Endothelial cell of umbilical vein (primary cell): Measurements from ENCODE around the gene SFI1. TPM values are rescaled to one million over a fixed set of nuclear protein-coding genes. Genes with fewer than 3 reads are reported as not detected.

Source experiments
- BruUV-seq: library from RNA; stranded (reverse); fragments of 400-500 nt; replicated peaks from 2 replicates; lab custom pipeline; 2021; lab: Mats Ljungman, UMichigan
- CTCF ChIA-PET: fragments of 300-600, 350-600 bp; sonication (Branson Sonifier 250); formaldehyde crosslinking; loops from one replicate; lab custom pipeline; 2021; ENCODE audit warnings: antibody characterized with exemption, inconsistent platforms; lab: Charles Lee
- POLR2A ChIA-PET: fragments of 300-600, 350-600 bp; sonication (Branson Sonifier 250); formaldehyde crosslinking; loops from one replicate; lab custom pipeline; 2021; ENCODE audit warnings: antibody characterized with exemption, inconsistent platforms; lab: Charles Lee
- DNase-seq: peaks from one replicate; pipeline ENCODE4 v3.0.0-alpha.2; 2011; ENCODE audit warnings: low read depth, low spot score
- FAIRE-seq: peaks from 2 replicates; lab custom pipeline; 2011; peaks lifted over from hg19 to GRCh38; lab: Jason Lieb, UNC
- H2AFZ ChIP-seq: 2 replicates; pipeline ENCODE4 v1.6.0; 2012; ENCODE audit warnings: low read depth, low read length, control low read depth, inconsistent platforms
- H3K27ac ChIP-seq: 2 replicates; pipeline ENCODE4 v1.5.1; 2011; ENCODE audit warnings: low read depth, mild to moderate bottlenecking, control low read depth, low read length, moderate library complexity; ENCODE audit not compliant: insufficient read depth
- H3K27me3 ChIP-seq, 2 experiments: 2 replicates each; pipeline versions ENCODE4 v1.6.0 to v1.6.1; 2011; ENCODE audit warnings: low read length in 2 of 2, mixed read lengths in 1 of 2; ENCODE audit not compliant: control insufficient read depth in 2 of 2, insufficient read depth in 2 of 2
- H3K36me3 ChIP-seq, 2 experiments: 2 replicates in 1 of 2; 3 replicates in 1 of 2; pipeline ENCODE4 v1.5.1; 2011; ENCODE audit warnings: low read length in 2 of 2, mild to moderate bottlenecking in 1 of 2, moderate library complexity in 1 of 2; ENCODE audit not compliant: control insufficient read depth in 2 of 2, insufficient read depth in 2 of 2; ENCODE audit errors: extremely low read depth in 1 of 2
- H3K4me1 ChIP-seq: 3 replicates; pipeline ENCODE4 v1.5.1; 2011; ENCODE audit warnings: mild to moderate bottlenecking, low read length; ENCODE audit not compliant: control insufficient read depth, insufficient read depth; ENCODE audit errors: extremely low read depth
- H3K4me2 ChIP-seq: 2 replicates; pipeline ENCODE4 v1.6.1; 2011; ENCODE audit warnings: low read length, control low read depth, mixed read lengths; ENCODE audit not compliant: insufficient read depth
- H3K4me3 ChIP-seq, 3 experiments: fragments of 200-600 bp in 1 of 3; sonication (generic), shearing (Covaris generic) in 1 of 3; replicated peaks in 1 of 3; 2 replicates each; pipeline ENCODE4 v1.5.1; 2011 to 2016; ENCODE audit warnings: control low read depth in 3 of 3, low read length in 3 of 3, mild to moderate bottlenecking in 2 of 3, inconsistent platforms in 1 of 3, low read depth in 1 of 3, moderate library complexity in 1 of 3; ENCODE audit not compliant: insufficient read depth in 1 of 3
- H3K79me2 ChIP-seq: 2 replicates; pipeline ENCODE4 v1.6.0; 2012; ENCODE audit warnings: low read length, inconsistent platforms; ENCODE audit not compliant: control insufficient read depth, insufficient read depth
- H3K9ac ChIP-seq: replicated peaks from 2 replicates; pipeline ENCODE3; 2011; ENCODE audit warnings: low read length, control low read depth; ENCODE audit not compliant: insufficient read depth; ENCODE audit errors: extremely low read depth
- H3K9me1 ChIP-seq: replicated peaks from 3 replicates; pipeline ENCODE4 v1.6.0; 2011; ENCODE audit warnings: mild to moderate bottlenecking, low read length; ENCODE audit not compliant: control insufficient read depth, insufficient read depth; ENCODE audit errors: extremely low read depth
- H3K9me3 ChIP-seq: replicated peaks from 2 replicates; pipeline ENCODE4 v1.5.1; 2012; ENCODE audit warnings: low read length, inconsistent platforms; ENCODE audit not compliant: control insufficient read depth, insufficient read depth
- H4K20me1 ChIP-seq: replicated peaks from 2 replicates; pipeline ENCODE3; 2011; ENCODE audit warnings: mild to moderate bottlenecking, low read length; ENCODE audit not compliant: control insufficient read depth, insufficient read depth; ENCODE audit errors: extremely low read depth
- CTCF ChIP-seq, 2 donors: IDR thresholded peaks; 1 replicate in 1 of 2; 2 replicates in 1 of 2; pipeline ENCODE4 v1.5.1; 2011; ENCODE audit warnings: low read length in 2 of 2, mild to moderate bottlenecking in 2 of 2, moderate library complexity in 2 of 2, control low read depth in 1 of 2, inconsistent platforms in 1 of 2, low read depth in 1 of 2; ENCODE audit not compliant: insufficient read depth in 1 of 2; ENCODE audit errors: extremely low read depth in 1 of 2
- EZH2 ChIP-seq: IDR thresholded peaks from 2 replicates; pipeline ENCODE4 v1.6.1; 2012; ENCODE audit warnings: borderline replicate concordance, low read depth, mild to moderate bottlenecking, moderate library complexity, low read length, inconsistent platforms; ENCODE audit not compliant: severe bottlenecking
- FOS ChIP-seq: IDR thresholded peaks from 2 replicates; pipeline ENCODE4 v1.6.1; 2011; ENCODE audit warnings: mild to moderate bottlenecking, low read length, moderate library complexity, borderline replicate concordance; ENCODE audit not compliant: insufficient read depth
- GATA2 ChIP-seq: IDR thresholded peaks from 2 replicates; pipeline ENCODE4 v1.7.0; 2011; ENCODE audit warnings: low read depth, mild to moderate bottlenecking, moderate library complexity, mixed read lengths, low read length; ENCODE audit not compliant: insufficient read length, insufficient read depth
- JUN ChIP-seq: IDR thresholded peaks from 2 replicates; pipeline ENCODE4 v1.6.1; 2011; ENCODE audit warnings: borderline replicate concordance, low read depth; ENCODE audit not compliant: insufficient read length, insufficient read depth
- MAX ChIP-seq: IDR thresholded peaks from 2 replicates; pipeline ENCODE4 v1.6.1; 2011; ENCODE audit not compliant: insufficient read depth, insufficient read length
- MYC ChIP-seq: IDR thresholded peaks from one replicate; pipeline ENCODE4 v1.6.1; 2011; ENCODE audit warnings: mild to moderate bottlenecking, low read depth, low read length
- POLR2A ChIP-seq: IDR thresholded peaks from 2 replicates; pipeline ENCODE4 v1.6.1; 2012; ENCODE audit warnings: low read depth, mild to moderate bottlenecking, control low read depth, low read length
- POLR2AphosphoS5 ChIP-seq: IDR thresholded peaks from 2 replicates; pipeline ENCODE4 v1.6.1; 2012; ENCODE audit warnings: low read depth, mild to moderate bottlenecking, control low read depth, low read length, moderate library complexity; ENCODE audit not compliant: insufficient read depth
- dilution Hi-C: fragments of 300-500 bp; cut with MboI; formaldehyde crosslinking; loops from one replicate; pipeline ENCODE4 v1.15.0; 2019; ENCODE audit warnings: low sequenced_read_pairs; ENCODE audit not compliant: extremely low pct_ligation_motif_present
- intact Hi-C: fragments of 100-400 bp; cut with micrococcal nuclease; formaldehyde crosslinking; loops from one replicate; pipeline ENCODE4 v1.10.0; 2022
- polyA plus RNA-seq, 4 experiments: library from polyadenylated mRNA; depleted of rRNA in 3 of 4; stranded (reverse) in 3 of 4; unstranded in 1 of 4; fragments of >200 nt; gene quantifications; 2 replicates each; pipeline versions ENCODE4 v1.2.1 to v1.2.3, GENCODE V29; 2011 to 2012; ENCODE audit warnings: missing spikeins in 1 of 4
- total RNA-seq: library from RNA; stranded (reverse); gene quantifications from 2 replicates; pipeline ENCODE4 v1.2.3, GENCODE V29; 2021

SFI1 gene
- total and polyA plus RNA-seq, 2 donors (not counting 3 experiments of a cell fraction or from before 2014, with no cell fraction given), result 12.5 to 46.4 TPM

- DNase-seq, result no peak
- peaks cover 0 to 2% of the 10 kb centered on the region in 2 experiments for H3K36me3 ChIP-seq
- dilution Hi-C loops, result no loop called here
These were observed 156.8 kb downstream of the SFI1 start for GRCh38 chr22:31652911-31653684.

More at GRCh38 chr22:31652911-31653684, 156.8 kb downstream of the SFI1 start:
- peaks cover 2% of the 10 kb centered on the region for H3K4me1 ChIP-seq
- POLR2A ChIA-PET, result interaction anchor here (0.5 kb wide), 1 partner anchor 30 kb away, joined by 3 read pairs; no protein-coding TSS in a partner anchor
- no peaks in the 10 kb centered on the region for H3K27me3 ChIP-seq
- no peak overlapping the region for H3K27ac ChIP-seq
- TF ChIP-seq MYC (no peak), CTCF (IDR thresholded peaks at IDR 0.05; ENCODE audit: extremely low read depth in 1 of 2, insufficient read depth in 1 of 2, low read depth in 1 of 2, low read length in 2 of 2) (no peak), GATA2 (no peak), POLR2A (no peak), FOS (no peak), POLR2AphosphoS5 (no peak), JUN (no peak), MAX (no peak), EZH2 (no peak)
- H3K79me2 ChIP-seq, result peaks cover 56% of the 10 kb centered on the region
- no peak overlapping the region for H3K4me2 ChIP-seq
- BruUV-seq, result no TSS peak
- FAIRE-seq, result no peak
- no peak overlapping the region for H3K4me3 ChIP-seq
- H2AFZ ChIP-seq, result no peak overlapping the region
- no peaks in the 10 kb centered on the region for H4K20me1 ChIP-seq
- intact Hi-C loops, result no loop called here
- CTCF ChIA-PET, result interaction anchor here (2.1 kb wide), 1 partner anchor 13 kb away, joined by 10 read pairs; no protein-coding TSS in a partner anchor
- no peaks in the 10 kb centered on the region for H3K9me1 ChIP-seq
- H3K9ac ChIP-seq, result no peak overlapping the region
- H3K9me3 ChIP-seq, result no peaks in the 10 kb centered on the region
